ENCODE results near the gene TXNRD1. TPM values are rescaled to one million over a fixed set of nuclear protein-coding genes. Genes with fewer than 3 reads are reported as not detected.

TXNRD1 gene
- total and polyA plus RNA-seq, 9 donors = 45.0 to 157 (median 77.4) TPM

DNA sequence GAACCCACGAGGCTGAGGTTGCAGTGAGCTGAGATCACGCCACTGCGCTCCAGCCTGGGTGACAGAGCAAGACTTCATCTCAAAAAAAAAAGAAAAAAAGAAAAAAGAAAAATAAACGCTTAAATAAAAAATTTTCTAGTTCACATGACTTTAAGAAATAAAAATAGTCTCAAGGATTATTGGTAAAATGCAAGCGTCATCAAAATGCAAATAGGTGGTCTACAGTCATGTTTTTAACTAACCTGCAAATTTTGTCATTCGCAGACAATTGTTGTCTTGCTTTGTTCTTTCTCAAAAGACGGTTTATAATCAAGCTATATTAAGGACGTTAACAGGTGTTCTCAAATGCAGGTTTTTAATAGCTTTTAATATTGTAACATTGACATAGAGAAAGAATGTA lies 22.4 kb downstream of the TXNRD1 start:
- TF ChIP-seq EP300 (IDR thresholded peaks at IDR 0.05) (no peak), POLR2A (IDR thresholded peaks at IDR 0.05) (no peak)
- TF ChIP-seq, protein P1, sequence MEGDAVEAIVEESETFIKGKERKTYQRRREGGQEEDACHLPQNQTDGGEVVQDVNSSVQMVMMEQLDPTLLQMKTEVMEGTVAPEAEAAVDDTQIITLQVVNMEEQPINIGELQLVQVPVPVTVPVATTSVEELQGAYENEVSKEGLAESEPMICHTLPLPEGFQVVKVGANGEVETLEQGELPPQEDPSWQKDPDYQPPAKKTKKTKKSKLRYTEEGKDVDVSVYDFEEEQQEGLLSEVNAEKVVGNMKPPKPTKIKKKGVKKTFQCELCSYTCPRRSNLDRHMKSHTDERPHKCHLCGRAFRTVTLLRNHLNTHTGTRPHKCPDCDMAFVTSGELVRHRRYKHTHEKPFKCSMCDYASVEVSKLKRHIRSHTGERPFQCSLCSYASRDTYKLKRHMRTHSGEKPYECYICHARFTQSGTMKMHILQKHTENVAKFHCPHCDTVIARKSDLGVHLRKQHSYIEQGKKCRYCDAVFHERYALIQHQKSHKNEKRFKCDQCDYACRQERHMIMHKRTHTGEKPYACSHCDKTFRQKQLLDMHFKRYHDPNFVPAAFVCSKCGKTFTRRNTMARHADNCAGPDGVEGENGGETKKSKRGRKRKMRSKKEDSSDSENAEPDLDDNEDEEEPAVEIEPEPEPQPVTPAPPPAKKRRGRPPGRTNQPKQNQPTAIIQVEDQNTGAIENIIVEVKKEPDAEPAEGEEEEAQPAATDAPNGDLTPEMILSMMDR (IDR thresholded peaks at IDR 0.05) = no peak
- Histone ChIP-seq H3K9me3 (no peaks in the 10 kb centered on the region), H3K27ac (no peak overlapping the region), H3K36me3 (no peaks in the 10 kb centered on the region), H3K4me3 (no peak overlapping the region), H3K27me3 (no peaks in the 10 kb centered on the region), H3K4me1 (ENCODE audit: insufficient read depth) (no peaks in the 10 kb centered on the region)
- intact Hi-C loops (cut with DNase I) = no loop called here
- no peak for DNase-seq
- WGBS, 3 donors = 87 to 90% (median 89%) methylated on average over 8 of the region's 8 CpGs

DNA sequence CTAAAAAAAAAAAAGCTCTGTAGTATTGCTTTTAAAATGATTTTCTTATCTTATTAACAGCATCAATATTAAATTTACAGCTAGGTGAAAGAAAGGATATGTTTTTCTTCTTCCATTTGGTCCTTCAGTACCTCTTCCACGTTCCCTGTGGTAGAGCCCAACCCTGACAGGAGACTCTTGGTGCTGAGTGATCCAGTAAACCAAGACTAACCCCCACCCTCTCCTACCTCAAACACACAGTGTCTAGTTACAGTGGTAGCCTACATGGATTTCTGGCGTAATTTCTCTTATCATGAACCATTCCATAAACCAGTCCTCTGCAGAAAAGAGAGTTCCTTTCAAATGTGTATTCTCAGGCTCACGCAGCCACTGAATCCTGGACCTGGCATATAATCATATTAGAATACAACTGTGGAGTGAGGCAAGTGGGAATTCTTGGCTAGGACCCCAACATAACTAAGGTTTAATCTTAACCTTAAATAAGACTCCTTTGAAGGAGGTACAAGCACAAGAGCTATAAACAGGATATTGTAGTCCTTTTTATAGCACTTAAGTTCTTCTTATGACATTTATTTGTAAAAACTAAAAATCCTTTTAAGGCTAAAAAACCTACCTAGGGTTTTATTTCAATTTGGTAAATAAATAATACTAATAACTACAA lies 27.1 kb downstream of the TXNRD1 start:
- H3K4me1 ChIP-seq (ENCODE audit: insufficient read depth) = no peaks in the 10 kb centered on the region
- no peaks in the 10 kb centered on the region for H3K27me3 ChIP-seq
- intact Hi-C loops (cut with DNase I) = no loop called here
- no peak overlapping the region for H3K27ac ChIP-seq
- 48 to 58% (median 54%) methylated on average over 3 of the region's 3 CpGs for WGBS, 3 donors
- no peak for TF ChIP-seq POLR2A (IDR thresholded peaks at IDR 0.05)
- no peak for TF ChIP-seq EP300 (IDR thresholded peaks at IDR 0.05)
- TF ChIP-seq, protein P1 (IDR thresholded peaks at IDR 0.05) = no peak
- H3K4me3 ChIP-seq = no peak overlapping the region
- H3K9me3 ChIP-seq = no peaks in the 10 kb centered on the region
- H3K36me3 ChIP-seq = no peaks in the 10 kb centered on the region
- no peak for DNase-seq

DNA sequence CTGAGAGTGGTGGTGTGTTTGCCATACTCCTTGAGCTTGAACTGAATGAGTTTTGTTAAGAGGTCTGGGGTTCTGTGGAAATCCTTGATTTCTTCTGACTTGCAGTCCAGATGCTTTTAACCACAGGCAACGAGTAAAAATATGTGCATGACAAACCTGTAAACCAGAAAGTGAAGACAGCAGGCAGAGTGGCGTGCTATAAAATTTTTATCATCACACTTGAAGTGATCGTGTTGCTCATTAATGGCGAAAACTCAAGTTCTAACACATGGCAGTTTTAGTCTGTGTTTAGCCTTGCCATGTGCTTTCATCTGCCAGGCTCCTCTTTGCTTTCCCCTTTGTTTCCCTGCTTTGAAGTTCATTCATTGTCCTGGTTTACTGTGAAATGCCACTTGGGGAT lies 28.0 kb downstream of the TXNRD1 start:
- no peak for DNase-seq
- no peak for TF ChIP-seq POLR2A (IDR thresholded peaks at IDR 0.05)
- TF ChIP-seq, protein P1 (IDR thresholded peaks at IDR 0.05) = no peak
- no peak for TF ChIP-seq EP300 (IDR thresholded peaks at IDR 0.05)
- intact Hi-C loops (cut with DNase I) = no loop called here
- H3K27ac ChIP-seq = no peak overlapping the region
- H3K4me1 ChIP-seq (ENCODE audit: insufficient read depth) = no peaks in the 10 kb centered on the region
- WGBS, 3 donors = 54 to 70% (median 68%) methylated on average over 4 of the region's 4 CpGs
- H3K9me3 ChIP-seq = no peaks in the 10 kb centered on the region
- no peak overlapping the region for H3K4me3 ChIP-seq
- no peaks in the 10 kb centered on the region for H3K36me3 ChIP-seq
- H3K27me3 ChIP-seq = no peaks in the 10 kb centered on the region

DNA sequence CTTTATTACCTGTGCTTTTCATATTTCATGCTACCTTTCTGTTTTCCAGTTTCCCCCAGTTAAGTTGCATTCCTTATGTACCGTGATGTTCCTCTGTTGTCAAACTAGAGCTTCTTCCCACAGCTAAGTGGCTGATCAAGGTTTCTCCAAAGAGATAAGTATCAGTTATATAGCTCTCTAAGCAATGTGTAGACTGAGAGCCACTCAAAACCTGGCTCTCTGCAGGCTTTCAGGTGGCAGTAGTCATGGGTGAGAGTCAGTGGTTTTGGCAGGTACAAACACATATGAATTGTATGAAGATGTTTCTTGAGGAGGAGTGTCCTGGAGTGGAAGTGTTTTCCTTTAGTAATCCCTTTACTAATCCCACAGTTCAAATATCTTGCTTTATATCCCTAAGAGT lies 28.4 kb downstream of the TXNRD1 start:
- 77 to 87% (median 82%) methylated on average over 1 of the region's 1 CpG for WGBS, 3 donors
- intact Hi-C loops (cut with DNase I) = no loop called here
- no peak for DNase-seq

More for the DNA sequence above, 28.4 kb downstream of the TXNRD1 start:
- no peaks in the 10 kb centered on the region for H3K4me1 ChIP-seq (ENCODE audit: insufficient read depth)
- H3K27me3 ChIP-seq = no peaks in the 10 kb centered on the region
- TF ChIP-seq, protein P1 (IDR thresholded peaks at IDR 0.05) = no peak
- TF ChIP-seq EP300 (IDR thresholded peaks at IDR 0.05) (no peak), POLR2A (IDR thresholded peaks at IDR 0.05) (no peak)
- no peaks in the 10 kb centered on the region for H3K9me3 ChIP-seq
- no peak overlapping the region for H3K27ac ChIP-seq
- H3K4me3 ChIP-seq = no peak overlapping the region
- H3K36me3 ChIP-seq = no peaks in the 10 kb centered on the region

Measured in ovary (tissue), 9 donors.